ENCODE results near the gene RALGPS1. TPM values are rescaled to one million over a fixed set of nuclear protein-coding genes. Genes with fewer than 3 reads are reported as not detected.

The RALGPS1 gene
- total RNA-seq, 1 donor from 2014 or later, result 15.1 TPM

DNA sequence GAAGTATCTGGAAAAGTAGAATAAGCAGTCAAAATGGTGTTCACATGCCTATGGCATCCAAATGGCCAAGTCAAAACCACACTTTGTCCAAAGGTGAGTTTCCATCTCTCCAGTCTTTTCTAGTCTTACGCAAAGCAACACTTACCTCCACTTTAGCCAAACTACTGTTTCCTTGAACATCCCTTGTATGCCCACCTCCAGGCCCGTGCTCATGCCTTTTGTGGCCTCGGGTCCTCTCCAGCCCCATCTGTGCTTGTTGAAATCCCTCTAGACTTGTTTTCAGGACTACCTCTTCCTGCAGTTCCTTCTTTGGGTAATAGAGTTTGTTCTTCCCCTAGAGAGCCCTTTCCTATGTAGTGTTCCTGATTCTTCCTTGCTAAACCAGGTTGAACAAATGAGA, 146.8 kb downstream of the RALGPS1 start:
- ATAC-seq (no peak), DNase-seq (ENCODE audit: low spot score) (peak; percentile 8)
- intact Hi-C loops (cut with DNase I), result no loop called here

DNA sequence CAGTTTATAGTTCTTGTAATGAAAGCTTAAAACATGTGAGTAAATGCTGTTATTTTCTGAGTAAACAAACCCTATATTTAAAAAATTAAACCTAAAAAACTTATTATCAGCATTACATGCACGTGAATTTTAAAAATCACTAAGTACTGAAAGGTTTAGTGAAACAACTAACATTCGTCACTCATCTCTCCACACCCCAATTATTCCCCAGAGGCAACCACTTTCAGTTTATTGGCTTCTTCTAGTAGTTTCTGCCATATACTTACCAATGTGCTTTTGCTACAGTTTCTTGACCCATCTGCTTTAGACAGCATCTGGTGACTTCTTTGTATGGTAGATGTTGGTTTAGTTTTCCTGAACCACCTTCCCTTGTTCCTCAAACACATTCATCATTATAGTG, 149.8 kb downstream of the RALGPS1 start:
- DNase-seq (ENCODE audit: low spot score) (no peak), ATAC-seq (no peak)
- intact Hi-C loops (cut with DNase I), result no loop called here

DNA sequence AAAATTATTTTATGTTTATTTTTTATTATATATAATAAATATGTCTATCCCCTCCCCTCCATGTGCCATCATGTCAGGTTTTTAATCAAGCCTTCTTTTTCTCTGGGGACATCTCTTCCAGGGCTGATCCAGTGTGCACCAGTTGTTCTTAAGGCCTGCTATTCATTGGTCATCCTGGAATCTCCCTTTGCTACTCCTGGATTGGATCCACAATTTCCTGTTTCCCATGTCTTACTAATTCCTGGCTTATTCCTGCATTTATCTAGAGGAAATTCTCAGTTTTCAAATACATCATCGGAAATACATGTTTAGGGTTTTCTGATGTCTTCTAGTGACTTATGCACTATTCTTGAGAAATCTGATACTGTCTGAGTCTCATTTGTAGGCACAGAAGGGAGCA, 151.0 kb downstream of the RALGPS1 start:
- DNase-seq (ENCODE audit: low spot score) (no peak), ATAC-seq (no peak)
- intact Hi-C loops (cut with DNase I), result no loop called here

DNA sequence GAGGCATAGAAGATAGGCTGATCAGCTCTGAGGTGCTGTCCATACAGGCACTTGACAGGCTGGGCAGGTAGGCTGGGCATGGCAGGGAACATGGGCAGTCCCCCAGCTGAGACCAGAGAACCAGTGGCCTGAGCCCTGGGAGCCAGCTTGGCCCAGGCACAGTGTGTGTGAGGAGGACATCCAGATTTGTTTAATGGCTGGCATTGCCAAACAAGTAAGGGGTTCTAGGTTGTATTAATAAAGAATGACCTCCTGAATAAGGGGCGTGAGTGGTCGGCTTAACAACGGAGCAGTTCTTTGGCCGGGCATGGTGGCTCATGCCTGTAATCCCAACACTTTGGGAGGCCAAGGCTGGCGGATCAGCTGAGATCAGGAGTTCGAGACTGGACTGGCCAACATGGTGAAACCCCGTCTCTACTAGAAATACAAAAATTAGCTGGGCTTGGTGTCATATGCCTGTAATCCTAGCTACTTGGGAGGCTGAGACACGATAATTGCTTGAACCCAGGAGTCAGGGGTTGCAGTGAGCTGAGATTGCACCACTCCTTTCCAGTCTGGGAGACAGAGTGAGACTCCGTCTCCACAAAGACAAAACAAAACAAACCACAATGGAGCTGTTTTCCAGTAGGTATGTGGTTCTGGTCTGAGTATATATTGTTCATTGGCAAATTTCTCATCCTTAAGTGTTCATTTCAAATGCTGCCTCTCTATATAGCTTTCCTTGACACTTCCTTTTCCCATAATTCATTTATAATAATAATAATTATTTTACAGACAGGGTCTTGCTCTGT, 151.7 kb downstream of the RALGPS1 start:
- intact Hi-C loops (cut with DNase I), result no loop called here
- no peak for ATAC-seq
- no peak for DNase-seq (ENCODE audit: low spot score)

DNA sequence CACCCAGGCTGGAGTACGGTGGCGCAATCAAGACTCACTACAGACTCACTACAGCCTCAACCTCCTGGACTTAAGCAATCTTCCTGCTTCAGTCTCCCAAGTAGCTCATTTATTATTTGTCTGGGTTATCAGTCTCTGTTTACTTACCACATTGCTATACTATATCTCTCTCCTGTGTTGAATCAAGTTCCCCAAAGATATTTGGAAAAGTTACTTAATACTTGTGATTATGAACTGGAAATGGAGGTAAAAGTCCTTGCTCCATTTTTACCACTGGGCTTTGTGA, 152.2 kb downstream of the RALGPS1 start:
- intact Hi-C loops (cut with DNase I), result no loop called here
- ATAC-seq (no peak), DNase-seq (ENCODE audit: low spot score) (no peak)

DNA sequence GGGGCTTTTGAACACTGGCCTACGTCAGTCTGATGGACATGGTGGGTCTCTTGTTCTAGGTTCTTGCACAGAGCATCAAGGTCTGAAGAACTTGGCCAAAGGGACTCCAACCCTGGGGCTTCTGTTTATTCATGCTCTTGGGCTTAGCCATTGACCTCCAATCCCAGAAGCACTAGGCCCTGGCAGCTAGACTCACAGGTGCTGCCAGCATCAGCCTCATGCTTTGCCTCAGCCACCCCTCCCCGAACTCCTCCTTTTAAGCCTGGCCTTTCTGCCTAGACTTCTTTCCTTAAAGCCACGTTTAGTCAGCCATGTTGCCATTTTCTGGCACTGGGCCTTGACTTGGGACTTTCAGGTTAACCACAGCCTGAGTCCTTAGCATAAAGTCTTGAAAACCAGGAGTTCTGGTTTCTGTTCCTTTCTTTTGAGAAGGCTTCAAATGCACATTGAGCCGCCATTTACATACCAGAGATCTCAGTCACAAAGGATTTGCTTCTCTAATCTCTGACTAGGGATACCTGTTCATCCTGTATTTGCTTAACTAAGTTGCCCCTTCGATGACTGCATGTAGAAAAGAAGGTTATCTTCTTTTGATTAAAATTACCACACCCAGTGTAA, 153.1 kb downstream of the RALGPS1 start:
- intact Hi-C loops (cut with DNase I), result no loop called here
- DNase-seq (ENCODE audit: low spot score) (no peak), ATAC-seq (no peak)

DNA sequence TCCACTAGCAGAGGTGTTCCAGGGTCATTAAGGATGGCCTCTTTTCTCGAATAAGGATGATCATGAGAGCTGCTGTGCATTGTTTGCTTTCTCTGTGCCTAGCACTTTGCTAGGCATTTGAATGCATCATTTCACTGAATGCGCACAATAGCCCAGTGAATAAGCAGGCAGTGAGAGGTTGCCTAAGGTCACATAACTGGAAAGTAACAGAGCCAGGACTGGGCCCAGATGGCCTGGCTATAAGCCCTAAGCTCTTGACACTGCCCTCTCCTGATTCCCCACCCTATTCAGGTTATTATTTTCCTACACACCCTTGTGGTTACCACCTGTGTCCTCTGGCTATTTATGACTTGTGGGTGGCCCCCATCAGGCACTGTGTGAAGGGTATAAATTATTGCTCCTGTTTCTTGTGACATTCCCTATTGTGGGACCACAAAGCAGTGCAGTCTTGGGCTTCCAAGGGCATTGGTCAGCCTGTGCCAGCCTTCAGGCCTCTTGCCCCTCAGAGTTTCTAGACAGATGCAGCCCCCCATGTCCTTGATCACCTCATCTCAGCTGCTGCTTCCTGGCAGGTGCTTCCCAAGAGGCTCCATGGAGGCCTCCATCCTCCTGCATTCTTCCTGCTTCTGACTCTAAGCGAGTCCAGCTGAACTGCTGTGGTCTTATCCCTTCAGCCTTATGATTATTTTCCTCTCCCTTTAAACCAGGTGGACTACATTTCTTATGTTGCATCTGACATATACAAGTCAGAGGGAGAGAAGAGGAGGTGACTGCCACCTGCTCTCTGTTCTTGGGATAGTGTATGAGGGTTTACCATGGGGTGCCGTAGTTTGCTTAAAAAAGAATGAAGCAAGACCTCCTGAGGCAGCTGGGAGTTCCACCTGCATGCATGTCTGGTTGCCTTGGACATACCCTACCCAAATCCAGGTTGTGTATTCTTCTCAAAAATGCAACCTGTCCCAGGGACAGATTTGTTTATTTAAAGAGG, 160.3 kb downstream of the RALGPS1 start:
- ATAC-seq (peak; percentile 76), DNase-seq (ENCODE audit: low spot score) (no peak)
- intact Hi-C loops (cut with DNase I), result no loop called here

DNA sequence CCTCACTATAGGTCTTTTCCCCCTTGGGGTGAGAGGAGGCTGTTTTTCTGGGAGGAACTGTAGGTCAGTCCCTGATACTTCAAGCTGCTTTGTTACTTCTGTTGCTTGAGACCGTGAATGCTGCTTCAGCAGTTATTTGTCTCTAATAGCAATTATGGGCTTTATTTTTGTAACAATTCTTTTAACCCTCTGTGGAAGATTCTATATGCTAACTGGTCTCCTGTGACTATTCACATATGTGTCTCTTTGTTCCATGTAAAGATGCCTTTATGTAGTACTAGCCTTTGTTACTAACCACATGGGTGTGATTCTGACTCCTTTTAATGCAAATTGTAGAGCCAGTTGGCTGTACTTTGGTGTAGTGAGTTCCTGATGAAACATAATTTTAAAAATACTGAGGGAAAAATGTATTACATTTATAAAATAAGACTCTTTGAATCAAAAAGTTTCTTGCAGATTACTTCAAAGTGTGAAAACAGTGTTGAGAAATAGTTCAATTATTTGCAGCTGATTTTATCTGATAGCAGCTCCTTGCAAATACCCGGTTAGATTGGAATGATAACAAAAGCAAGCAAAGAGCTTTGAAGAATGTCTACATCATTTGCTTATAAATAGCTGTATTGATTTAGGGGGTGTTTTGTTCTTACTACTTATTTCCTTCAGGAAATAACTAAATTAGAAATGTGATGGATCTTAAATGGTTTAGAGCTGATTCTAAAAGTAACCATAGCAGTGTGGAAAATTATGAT, 161.2 kb downstream of the RALGPS1 start:
- DNase-seq (ENCODE audit: low spot score) (no peak), ATAC-seq (no peak)
- intact Hi-C loops (cut with DNase I), result no loop called here

DNA sequence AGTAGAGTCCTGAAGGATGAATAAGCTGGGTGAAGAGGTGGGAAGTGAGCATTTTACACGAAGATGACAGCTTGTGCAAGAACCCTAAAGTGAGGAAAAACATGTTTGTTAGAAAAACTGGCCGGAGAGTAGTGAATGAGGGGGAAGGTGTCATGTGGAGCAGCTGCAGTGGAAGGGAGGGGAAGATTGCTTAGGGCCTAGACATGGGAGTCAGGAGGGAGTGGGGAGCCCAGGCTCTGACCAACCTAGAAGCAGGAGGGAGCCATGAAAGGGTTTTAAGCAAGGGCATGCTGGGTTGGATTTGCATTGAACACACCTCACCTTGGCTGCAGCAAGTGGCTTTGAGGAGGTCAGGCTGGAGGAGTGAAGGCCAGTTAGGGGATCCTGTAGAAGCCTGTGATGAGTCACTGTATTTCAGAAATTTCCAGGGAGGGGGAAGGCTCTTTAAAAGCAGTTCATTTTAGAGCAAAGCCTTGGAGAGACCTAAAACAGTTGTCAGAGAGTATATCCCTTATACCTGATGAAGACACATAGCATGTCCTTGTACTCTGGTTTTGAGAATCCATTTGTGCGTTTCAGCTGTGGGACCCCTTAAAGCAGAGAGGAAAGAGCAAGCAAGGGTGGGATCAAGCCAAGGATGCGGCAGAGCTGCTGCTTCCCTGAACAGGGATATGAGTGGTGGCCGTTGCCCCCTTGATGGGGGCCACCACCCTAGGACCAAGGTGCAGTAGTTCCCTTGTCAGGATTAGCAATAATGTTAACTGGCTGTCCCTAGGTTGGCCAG, 162.5 kb downstream of the RALGPS1 start:
- ATAC-seq (no peak), DNase-seq (ENCODE audit: low spot score) (no peak)
- intact Hi-C loops (cut with DNase I), result no loop called here

DNA sequence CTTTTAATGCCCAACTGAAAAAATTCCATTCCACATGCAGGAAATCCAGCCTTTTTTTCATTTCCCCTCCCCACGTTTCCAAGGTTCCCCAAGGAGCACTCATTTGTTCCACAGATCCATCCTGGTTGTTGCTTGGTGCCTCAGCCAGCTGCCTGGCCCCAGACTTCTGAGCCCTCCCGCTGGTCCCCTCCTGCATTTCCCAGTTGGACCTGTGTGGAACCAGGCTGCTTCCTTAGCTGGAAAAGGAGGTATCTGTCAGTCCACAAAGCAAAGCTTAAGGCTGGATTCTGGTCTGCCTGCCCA, 163.0 kb downstream of the RALGPS1 start:
- no peak for DNase-seq (ENCODE audit: low spot score)
- intact Hi-C loops (cut with DNase I), result no loop called here
- no peak for ATAC-seq

DNA sequence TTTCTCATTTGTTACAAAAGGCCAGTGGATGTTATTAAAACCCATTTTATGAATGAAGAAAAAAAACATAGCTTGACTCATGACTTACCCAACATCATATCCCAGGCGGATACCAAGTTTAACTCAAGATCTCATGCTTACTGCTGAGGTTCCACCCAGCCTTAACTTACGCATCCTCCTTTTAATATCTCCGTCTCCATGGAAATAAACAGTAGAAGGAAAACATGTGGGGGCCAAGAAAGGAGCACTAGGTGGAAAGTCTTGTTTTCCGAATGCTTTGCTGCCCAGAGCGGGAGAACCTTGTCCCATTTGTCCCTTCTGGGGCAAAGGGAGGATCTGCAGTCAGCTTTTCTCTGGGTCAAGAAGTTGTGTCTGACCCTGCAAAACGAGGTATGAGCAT, 163.8 kb downstream of the RALGPS1 start:
- DNase-seq (ENCODE audit: low spot score) (no peak), ATAC-seq (no peak)
- intact Hi-C loops (cut with DNase I), result no loop called here

DNA sequence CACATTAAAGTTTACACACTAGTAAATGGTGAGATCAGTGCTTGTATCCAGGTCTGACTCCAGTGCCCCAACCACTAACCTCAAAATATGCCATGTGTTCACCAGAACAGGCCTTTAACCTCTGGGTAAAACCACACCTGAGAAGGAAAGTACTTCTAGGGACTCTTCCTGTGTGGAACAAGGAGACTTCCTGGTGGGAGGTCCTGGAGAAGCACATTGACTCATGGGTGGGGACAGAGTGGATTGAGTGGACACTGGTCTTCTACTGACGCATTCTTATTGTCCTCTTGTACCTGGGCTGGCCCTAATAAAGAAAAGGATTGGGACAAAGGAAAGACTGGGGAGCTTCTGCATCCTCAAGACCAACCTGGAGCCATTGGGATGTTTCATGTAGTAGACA, 164.4 kb downstream of the RALGPS1 start:
- DNase-seq (ENCODE audit: low spot score) (no peak), ATAC-seq (no peak)
- intact Hi-C loops (cut with DNase I), result no loop called here

DNA sequence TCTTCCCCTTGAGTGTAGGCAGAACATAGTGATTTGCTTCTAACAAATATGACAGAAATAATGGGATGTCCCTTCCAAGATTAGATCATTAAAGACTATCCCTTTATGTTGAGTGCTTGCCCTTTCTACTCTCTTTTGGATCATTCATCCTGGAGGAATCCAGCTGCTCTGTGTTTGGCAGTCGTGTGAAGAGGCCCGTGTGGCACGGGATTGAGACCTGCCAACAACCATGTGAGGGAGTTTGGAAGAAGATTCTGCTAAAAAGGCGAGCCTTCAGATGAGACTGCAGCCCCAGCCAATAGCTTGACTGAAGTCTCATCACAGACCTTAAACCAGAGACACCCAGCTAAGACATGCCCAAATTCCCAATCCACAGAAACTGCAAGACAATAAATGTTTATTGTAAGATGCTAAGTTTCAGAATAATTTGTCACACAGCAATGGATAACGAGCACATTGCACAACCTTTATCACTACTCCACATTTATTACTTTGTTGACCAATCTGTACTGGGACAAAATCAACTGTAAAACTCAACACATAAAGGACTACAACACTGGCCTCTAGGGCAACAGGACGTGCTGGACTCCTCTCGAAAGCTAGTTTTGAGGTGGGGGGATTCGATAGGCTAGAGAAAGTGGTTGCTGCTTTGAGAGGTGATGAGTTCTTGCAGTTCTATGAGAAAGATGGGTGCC, 165.0 kb downstream of the RALGPS1 start:
- DNase-seq (ENCODE audit: low spot score) (no peak), ATAC-seq (no peak)
- intact Hi-C loops (cut with DNase I), result no loop called here

DNA sequence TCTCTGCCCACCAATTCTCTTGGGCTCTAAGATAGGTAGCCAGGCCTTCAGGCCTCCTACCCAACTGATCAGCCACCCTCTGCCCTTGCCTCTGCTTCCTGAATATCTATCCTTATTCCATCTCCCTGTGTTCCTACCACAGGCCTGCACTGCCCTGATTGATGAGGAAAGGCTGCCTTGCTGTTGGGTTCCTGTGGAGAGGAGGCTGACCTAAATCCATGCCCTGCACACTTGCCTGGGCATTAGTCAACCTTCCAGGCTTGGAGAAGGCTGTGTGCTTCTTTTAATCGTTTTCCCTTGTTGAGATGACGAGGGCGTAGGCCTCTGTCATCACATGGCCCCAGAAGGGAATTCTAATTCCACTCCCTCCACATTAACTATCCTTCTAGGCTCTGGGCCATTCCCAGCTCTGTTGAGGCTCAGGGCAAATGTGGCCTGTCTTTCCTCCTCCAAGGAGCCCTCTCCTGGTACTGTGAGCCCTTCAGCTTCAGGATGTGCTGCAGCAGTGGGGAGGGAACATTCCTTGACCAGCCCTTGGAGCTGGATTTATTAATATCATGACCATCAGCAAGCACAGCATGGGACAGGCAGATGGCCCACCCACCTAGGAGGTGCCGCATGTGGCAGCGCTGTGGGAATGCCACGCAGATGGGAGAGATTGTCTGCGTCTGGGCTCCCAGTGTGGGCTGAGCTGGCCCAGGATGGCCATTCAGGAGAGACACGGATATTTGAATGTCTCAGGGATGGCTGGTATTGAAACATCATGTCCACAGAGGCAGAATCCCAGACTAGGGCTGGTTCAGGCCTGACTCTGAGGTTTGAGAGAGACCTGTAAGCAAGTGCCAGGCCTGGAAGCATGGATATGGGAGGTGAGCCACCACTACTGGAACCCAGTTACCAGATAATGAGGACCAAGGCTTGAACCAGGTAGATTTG, 166.9 kb downstream of the RALGPS1 start:
- intact Hi-C loops (cut with DNase I), result no loop called here
- no peak for DNase-seq (ENCODE audit: low spot score)
- ATAC-seq, result peak; percentile 44

DNA sequence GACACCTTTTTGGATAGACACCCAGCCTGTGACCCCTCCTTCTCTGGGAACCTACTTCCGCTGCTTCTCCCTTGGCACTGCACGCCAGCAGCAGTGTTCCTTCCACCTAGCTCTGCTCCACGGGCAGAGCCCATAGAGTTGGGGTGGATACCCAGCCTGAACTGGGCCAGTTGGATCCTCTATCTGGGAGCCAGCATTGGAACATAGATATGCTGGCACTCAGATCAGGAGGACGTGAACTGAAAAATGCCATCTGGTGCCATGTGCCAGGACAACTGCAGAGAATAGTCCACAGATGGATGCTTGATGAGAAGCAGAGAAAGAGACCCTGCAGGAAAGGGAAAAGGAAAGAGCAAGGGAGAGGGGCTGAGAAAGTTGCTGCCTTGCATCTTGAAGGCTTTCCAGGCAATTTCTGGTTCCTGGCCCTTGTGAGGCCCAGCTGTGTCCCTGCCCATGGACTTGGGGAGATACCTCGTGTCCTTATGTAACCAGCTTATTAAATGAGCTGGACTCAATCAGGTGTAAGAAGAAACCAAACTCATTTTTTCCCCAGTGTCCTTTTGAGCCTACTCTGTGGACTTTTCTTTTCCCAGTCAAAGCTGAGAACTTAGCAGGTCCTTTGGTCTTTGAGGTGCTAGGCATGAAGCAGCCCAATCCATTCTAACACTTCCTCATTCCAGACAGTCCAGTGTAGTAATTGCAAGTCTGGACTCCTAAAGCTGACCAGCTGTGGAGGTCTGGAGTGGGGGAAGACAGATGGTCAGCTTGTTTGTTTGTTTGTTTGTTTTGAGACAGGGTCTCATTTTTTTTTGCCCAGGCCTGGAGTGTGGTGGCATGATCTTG, 168.8 kb downstream of the RALGPS1 start:
- intact Hi-C loops (cut with DNase I), result no loop called here
- DNase-seq (ENCODE audit: low spot score), result no peak
- no peak for ATAC-seq

Measured in sciatic nerve (tissue), 2 donors.